ENCODE results near the gene STYXL1. TPM values are rescaled to one million over a fixed set of nuclear protein-coding genes. Genes with fewer than 3 reads are reported as not detected.
"Not testable (repeated sequence)": the region's sequence is repeated elsewhere in the genome, so short reads cannot be mapped to it uniquely, and the experiment has no call there.

The STYXL1 gene
- polyA plus RNA-seq, 2 donors, result 38.5 to 60.5 TPM

GRCh38 chr7:76020031-76020714 lies 27.6 kb downstream of the STYXL1 start:
- Histone ChIP-seq H3K4me3 (ENCODE audit: low read depth in 1 of 2, low read length in 2 of 2) (no peak overlapping the region), H3K9me3 (ENCODE audit: control insufficient read depth in 2 of 2, insufficient read depth in 1 of 2, low read depth in 1 of 2, low read length in 1 of 2) (no peaks in the 10 kb centered on the region), H3K4me1 (ENCODE audit: control insufficient read depth in 2 of 2, insufficient read depth in 2 of 2, low read length in 1 of 2) (no peaks in the 10 kb centered on the region), H3K27ac (ENCODE audit: low read depth in 2 of 2, low read length in 1 of 2) (peak overlapping the region in 1 of 2 donors; percentile 16), H3K27me3 (ENCODE audit: control insufficient read depth in 1 of 2, insufficient read depth in 2 of 2, low read length in 2 of 2) (no peaks in the 10 kb centered on the region), H3K36me3 (ENCODE audit: control insufficient read depth in 2 of 2, insufficient read depth in 2 of 2, low read length in 1 of 2) (peaks cover 0 to 3% of the 10 kb centered on the region in 2 donors)
- 41 to 43% methylated on average over 6 of the region's 6 CpGs for WGBS, 2 donors

DNA sequence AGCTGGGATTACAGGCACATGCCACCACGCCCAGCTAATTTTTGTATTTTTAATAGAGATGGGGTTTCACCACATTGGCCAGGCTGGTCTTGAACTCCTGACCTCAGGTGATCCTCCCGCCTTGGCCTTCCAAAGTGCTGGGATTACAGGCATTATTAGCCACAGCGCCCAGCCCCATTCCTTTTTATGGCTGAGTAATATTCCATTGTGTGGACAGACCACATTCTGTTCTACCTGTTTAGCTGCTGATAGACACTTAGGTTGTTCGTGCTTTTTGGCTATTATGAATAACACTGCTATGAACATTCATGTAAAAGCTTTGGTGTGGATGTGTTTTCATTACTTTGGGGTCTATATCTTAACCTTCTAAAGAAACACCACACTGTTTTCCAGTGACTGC lies 29.3 kb downstream of the STYXL1 start:
- H3K27me3 ChIP-seq (ENCODE audit: control insufficient read depth in 1 of 2, insufficient read depth in 2 of 2, low read length in 2 of 2); H3K36me3 ChIP-seq (ENCODE audit: control insufficient read depth in 2 of 2, insufficient read depth in 2 of 2, low read length in 1 of 2); H3K4me3 ChIP-seq (ENCODE audit: low read depth in 1 of 2, low read length in 2 of 2); H3K27ac ChIP-seq (ENCODE audit: low read depth in 2 of 2, low read length in 1 of 2); H3K9me3 ChIP-seq (ENCODE audit: control insufficient read depth in 2 of 2, insufficient read depth in 1 of 2, low read depth in 1 of 2, low read length in 1 of 2); H3K4me1 ChIP-seq (ENCODE audit: control insufficient read depth in 2 of 2, insufficient read depth in 2 of 2, low read length in 1 of 2): not testable (repeated sequence)
- 89 to 92% methylated on average over 4 of the region's 4 CpGs for WGBS, 2 donors

DNA sequence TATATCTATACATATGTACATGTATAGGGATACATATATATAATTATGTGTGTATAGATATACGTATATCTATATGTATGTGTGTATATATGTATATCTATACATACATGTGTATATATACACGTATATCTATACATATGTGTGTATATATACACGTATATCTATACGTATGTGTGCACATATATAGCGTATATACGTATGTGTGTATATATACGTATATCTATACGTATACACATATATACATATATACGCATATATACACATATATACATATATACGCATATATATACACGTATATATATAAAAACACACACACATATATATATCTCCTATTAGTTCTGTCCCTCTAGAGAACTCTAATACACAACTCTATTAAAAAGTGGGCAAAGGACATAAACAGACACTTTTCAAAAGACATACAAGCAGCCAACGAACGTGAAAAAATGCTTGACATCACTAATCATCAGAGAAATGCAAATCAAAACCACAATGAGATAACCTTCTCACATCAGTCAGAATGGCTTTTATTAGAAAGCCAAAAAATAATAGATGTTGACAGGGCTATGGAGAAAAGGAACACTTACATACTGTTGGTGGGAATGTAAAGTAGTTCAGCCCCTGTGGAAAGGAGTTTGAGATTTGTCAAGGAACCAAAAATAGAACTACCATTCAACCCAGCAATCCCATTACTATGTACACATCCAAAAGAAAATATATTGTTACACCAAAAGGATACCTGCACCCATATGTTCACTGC lies 31.4 kb downstream of the STYXL1 start:
- no peaks in the 10 kb centered on the region for H3K9me3 ChIP-seq (ENCODE audit: control insufficient read depth in 2 of 2, insufficient read depth in 1 of 2, low read depth in 1 of 2, low read length in 1 of 2)
- H3K27ac ChIP-seq (ENCODE audit: low read depth in 2 of 2, low read length in 1 of 2), result no peak overlapping the region
- 92 to 94% methylated on average over 13 of the region's 13 CpGs for WGBS, 2 donors
- no peaks in the 10 kb centered on the region for H3K4me1 ChIP-seq (ENCODE audit: control insufficient read depth in 2 of 2, insufficient read depth in 2 of 2, low read length in 1 of 2)
- no peaks in the 10 kb centered on the region for H3K27me3 ChIP-seq (ENCODE audit: control insufficient read depth in 1 of 2, insufficient read depth in 2 of 2, low read length in 2 of 2)
- no peak overlapping the region for H3K4me3 ChIP-seq (ENCODE audit: low read depth in 1 of 2, low read length in 2 of 2)
- H3K36me3 ChIP-seq (ENCODE audit: control insufficient read depth in 2 of 2, insufficient read depth in 2 of 2, low read length in 1 of 2), result peaks cover 0 to 5% of the 10 kb centered on the region in 2 donors

DNA sequence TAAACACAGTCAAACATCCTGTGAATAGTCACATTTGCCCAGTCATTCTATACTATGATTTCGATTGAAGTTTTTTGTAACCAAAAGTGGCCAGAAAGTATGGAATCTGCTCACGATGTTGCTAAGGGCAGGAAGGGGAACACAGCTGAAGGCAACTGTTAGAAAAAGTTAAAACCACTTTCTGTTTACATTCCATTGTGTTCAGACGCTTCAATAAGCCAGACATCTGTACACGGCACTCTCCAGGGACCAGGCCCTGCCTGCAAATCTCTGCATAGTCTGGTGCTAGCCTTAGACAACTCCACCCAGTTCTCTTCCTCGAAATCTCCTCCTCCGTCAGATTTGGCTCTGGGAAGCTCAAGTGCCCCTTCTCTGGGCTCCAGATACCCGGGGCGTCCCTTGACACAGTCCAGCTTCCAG lies 36.3 kb downstream of the STYXL1 start:
- 54 to 68% methylated on average over 8 of the region's 8 CpGs for WGBS, 2 donors
- Histone ChIP-seq H3K36me3 (ENCODE audit: control insufficient read depth in 2 of 2, insufficient read depth in 2 of 2, low read length in 1 of 2) (peaks cover 0 to 5% of the 10 kb centered on the region in 2 donors), H3K27me3 (ENCODE audit: control insufficient read depth in 1 of 2, insufficient read depth in 2 of 2, low read length in 2 of 2) (no peaks in the 10 kb centered on the region), H3K27ac (ENCODE audit: low read depth in 2 of 2, low read length in 1 of 2) (peak overlapping the region in 1 of 2 donors; percentile 50), H3K9me3 (ENCODE audit: control insufficient read depth in 2 of 2, insufficient read depth in 1 of 2, low read depth in 1 of 2, low read length in 1 of 2) (no peaks in the 10 kb centered on the region), H3K4me1 (ENCODE audit: control insufficient read depth in 2 of 2, insufficient read depth in 2 of 2, low read length in 1 of 2) (peaks cover 0 to 4% of the 10 kb centered on the region in 2 donors), H3K4me3 (ENCODE audit: low read depth in 1 of 2, low read length in 2 of 2) (no peak overlapping the region)

DNA sequence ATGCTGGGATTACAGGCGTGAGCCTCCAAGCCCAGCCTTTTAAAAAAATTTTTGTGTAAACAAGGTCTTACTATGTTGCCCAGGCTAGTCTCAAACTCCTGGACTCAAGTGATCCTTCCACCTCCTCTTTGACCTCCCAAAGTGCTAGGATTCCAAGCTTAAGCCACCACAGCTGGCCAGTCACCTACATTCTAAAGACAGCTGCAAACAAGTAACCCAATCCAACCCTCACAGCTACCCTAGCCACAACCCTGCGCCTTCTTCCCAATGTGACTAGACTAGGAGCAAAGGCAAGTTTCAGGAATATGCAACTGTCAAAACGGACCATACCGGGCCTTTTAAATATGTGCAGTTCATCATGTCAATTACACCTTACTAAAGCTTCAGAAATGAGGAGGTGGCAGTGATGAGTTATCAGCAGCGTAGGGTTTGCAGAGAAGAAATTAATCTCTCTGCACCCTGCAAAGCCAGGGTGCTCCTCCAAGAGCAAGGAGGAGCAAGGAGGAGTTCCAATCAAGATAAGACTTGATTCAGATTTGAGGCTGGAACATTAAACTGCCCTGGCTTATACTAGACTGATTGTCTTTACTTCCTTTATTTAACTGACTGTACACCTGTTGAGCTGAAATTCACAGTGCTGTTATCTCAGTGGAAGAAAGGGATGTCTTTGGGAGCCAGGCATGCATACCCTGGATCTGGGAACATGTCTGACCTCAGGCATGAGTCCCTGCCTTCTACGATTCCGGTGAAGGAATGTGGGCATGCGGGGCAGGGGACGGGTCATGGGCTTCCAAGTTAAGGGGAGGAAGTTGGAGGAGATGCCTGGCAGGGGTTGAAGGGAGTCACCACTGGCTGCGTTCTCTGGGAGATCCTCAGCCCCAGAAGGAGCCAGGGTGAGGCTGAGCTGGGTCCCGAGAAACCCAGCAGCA lies 37.9 kb downstream of the STYXL1 start:
- H3K9me3 ChIP-seq (ENCODE audit: control insufficient read depth in 2 of 2, insufficient read depth in 1 of 2, low read depth in 1 of 2, low read length in 1 of 2), result no peaks in the 10 kb centered on the region
- H3K4me1 ChIP-seq (ENCODE audit: control insufficient read depth in 2 of 2, insufficient read depth in 2 of 2, low read length in 1 of 2), result peaks cover 0 to 4% of the 10 kb centered on the region in 2 donors
- no peak overlapping the region for H3K27ac ChIP-seq (ENCODE audit: low read depth in 2 of 2, low read length in 1 of 2)
- 85 to 89% methylated on average over 11 of the region's 11 CpGs for WGBS, 2 donors
- H3K36me3 ChIP-seq (ENCODE audit: control insufficient read depth in 2 of 2, insufficient read depth in 2 of 2, low read length in 1 of 2), result peaks cover 0 to 10% of the 10 kb centered on the region in 2 donors
- H3K27me3 ChIP-seq (ENCODE audit: control insufficient read depth in 1 of 2, insufficient read depth in 2 of 2, low read length in 2 of 2), result no peaks in the 10 kb centered on the region
- no peak overlapping the region for H3K4me3 ChIP-seq (ENCODE audit: low read depth in 1 of 2, low read length in 2 of 2)

DNA sequence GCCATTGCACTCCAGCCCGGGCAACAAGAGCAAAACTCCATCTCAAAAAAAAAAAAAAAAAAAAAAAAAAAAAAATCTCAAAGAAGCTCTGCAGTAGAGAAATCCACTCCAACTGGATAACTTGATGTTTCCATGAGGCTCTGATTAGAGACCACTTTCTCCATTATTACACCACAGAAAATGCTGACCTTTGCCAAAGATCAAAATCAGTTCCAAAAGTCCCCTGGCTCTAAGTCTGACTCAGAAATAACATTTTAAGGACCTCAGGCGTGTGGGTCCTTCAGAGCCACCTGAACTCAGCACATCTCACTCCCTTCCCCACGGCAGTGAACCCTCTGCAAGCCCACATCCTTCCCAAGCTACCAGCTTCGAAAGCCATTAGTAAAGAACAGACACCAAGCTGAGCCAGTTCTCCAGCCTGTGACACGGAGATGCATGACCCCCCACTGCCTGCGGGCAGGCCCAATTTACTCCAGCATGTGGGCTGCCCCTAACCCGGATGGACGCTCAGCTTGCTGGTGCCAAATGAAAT lies 39.6 kb downstream of the STYXL1 start:
- Histone ChIP-seq H3K27ac (ENCODE audit: low read depth in 2 of 2, low read length in 1 of 2) (peak overlapping the region in 1 of 2 donors; percentile 8), H3K4me1 (ENCODE audit: control insufficient read depth in 2 of 2, insufficient read depth in 2 of 2, low read length in 1 of 2) (peaks cover 0 to 4% of the 10 kb centered on the region in 2 donors), H3K4me3 (ENCODE audit: low read depth in 1 of 2, low read length in 2 of 2) (no peak overlapping the region), H3K27me3 (ENCODE audit: control insufficient read depth in 1 of 2, insufficient read depth in 2 of 2, low read length in 2 of 2) (no peaks in the 10 kb centered on the region), H3K36me3 (ENCODE audit: control insufficient read depth in 2 of 2, insufficient read depth in 2 of 2, low read length in 1 of 2) (peaks cover 0 to 17% of the 10 kb centered on the region in 2 donors), H3K9me3 (ENCODE audit: control insufficient read depth in 2 of 2, insufficient read depth in 1 of 2, low read depth in 1 of 2, low read length in 1 of 2) (no peaks in the 10 kb centered on the region)
- 74 to 75% methylated on average over 8 of the region's 8 CpGs for WGBS, 2 donors

DNA sequence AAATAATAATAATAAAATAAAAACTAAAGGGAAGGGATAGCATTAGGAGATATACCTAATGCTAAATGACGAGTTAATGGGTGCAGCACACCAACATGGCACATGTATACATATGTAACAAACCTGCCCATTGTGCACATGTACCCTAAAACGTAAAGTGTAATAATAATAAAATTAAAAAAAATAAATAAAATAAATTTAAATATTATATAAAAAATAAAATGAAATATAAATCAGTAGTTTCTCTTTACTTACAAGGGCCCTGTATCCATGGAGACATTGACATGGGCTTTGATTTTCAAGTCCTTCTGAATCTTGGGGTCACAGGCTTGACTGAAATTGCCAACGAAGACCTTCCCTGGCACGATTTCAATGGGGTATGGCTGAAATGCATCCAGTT lies 42.8 kb downstream of the STYXL1 start:
- H3K4me3 ChIP-seq (ENCODE audit: low read depth in 1 of 2, low read length in 2 of 2); H3K27ac ChIP-seq (ENCODE audit: low read depth in 2 of 2, low read length in 1 of 2); H3K9me3 ChIP-seq (ENCODE audit: control insufficient read depth in 2 of 2, insufficient read depth in 1 of 2, low read depth in 1 of 2, low read length in 1 of 2); H3K27me3 ChIP-seq (ENCODE audit: control insufficient read depth in 1 of 2, insufficient read depth in 2 of 2, low read length in 2 of 2); H3K4me1 ChIP-seq (ENCODE audit: control insufficient read depth in 2 of 2, insufficient read depth in 2 of 2, low read length in 1 of 2): not testable (repeated sequence)
- 95% methylated on average over 4 of the region's 4 CpGs for WGBS, 2 donors
- H3K36me3 ChIP-seq (ENCODE audit: control insufficient read depth in 2 of 2, insufficient read depth in 2 of 2, low read length in 1 of 2), result peaks cover 0 to 28% of the 10 kb centered on the region in 2 donors

DNA sequence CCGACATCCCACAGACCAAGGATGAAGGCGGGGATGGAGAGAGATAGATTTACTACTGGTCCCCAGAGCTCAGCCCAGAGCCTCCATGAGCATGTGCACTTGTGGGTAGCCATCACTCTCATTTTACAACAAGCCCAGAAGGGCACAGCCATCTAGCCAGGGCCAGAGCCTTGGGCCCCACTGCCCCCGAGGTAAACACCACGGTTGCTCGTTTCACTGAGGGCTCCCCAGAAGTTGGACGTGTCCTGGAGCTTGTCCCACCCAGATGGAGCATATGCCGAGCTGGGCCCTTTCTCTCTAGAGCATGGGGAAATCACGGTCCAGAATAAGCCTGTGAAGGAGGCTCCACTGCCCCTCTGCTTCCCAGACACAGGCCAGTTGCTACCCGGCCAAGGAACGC lies 44.4 kb downstream of the STYXL1 start:
- Histone ChIP-seq H3K27me3 (ENCODE audit: control insufficient read depth in 1 of 2, insufficient read depth in 2 of 2, low read length in 2 of 2) (no peaks in the 10 kb centered on the region), H3K36me3 (ENCODE audit: control insufficient read depth in 2 of 2, insufficient read depth in 2 of 2, low read length in 1 of 2) (peaks cover 0 to 28% of the 10 kb centered on the region in 2 donors), H3K4me3 (ENCODE audit: low read depth in 1 of 2, low read length in 2 of 2) (no peak overlapping the region), H3K4me1 (ENCODE audit: control insufficient read depth in 2 of 2, insufficient read depth in 2 of 2, low read length in 1 of 2) (peaks cover 0 to 2% of the 10 kb centered on the region in 2 donors), H3K9me3 (ENCODE audit: control insufficient read depth in 2 of 2, insufficient read depth in 1 of 2, low read depth in 1 of 2, low read length in 1 of 2) (no peaks in the 10 kb centered on the region), H3K27ac (ENCODE audit: low read depth in 2 of 2, low read length in 1 of 2) (no peak overlapping the region)
- 92 to 96% methylated on average over 10 of the region's 10 CpGs for WGBS, 2 donors

DNA sequence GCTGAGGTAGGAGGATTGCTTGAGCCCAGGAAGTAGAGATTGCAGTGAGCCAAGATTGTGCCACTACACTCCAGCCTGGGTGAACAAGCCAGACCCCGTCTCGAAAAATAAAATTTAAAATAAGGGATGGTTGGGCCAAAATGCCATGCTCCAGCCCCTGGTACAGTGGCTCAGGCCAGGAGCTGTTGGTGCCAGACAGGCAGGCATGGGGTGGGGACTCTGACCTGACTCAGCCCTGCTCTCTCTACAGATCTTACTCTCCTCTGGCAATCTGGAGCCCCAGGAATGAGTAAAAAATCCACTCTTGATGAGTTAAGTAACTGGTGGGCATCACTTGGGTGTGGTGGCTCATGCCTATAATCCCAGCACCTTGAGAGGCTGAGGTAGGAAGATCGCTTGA lies 45.0 kb downstream of the STYXL1 start:
- 96 to 97% methylated on average over 3 of the region's 3 CpGs for whole genome bisulfite sequencing, 2 donors
- H3K9me3 ChIP-seq (ENCODE audit: control insufficient read depth in 2 of 2, insufficient read depth in 1 of 2, low read depth in 1 of 2, low read length in 1 of 2), result no peaks in the 10 kb centered on the region

More for the DNA sequence above, 45.0 kb downstream of the STYXL1 start:
- Histone ChIP-seq H3K4me3 (ENCODE audit: low read depth in 1 of 2, low read length in 2 of 2) (no peak overlapping the region), H3K27ac (ENCODE audit: low read depth in 2 of 2, low read length in 1 of 2) (no peak overlapping the region), H3K27me3 (ENCODE audit: control insufficient read depth in 1 of 2, insufficient read depth in 2 of 2, low read length in 2 of 2) (no peaks in the 10 kb centered on the region), H3K36me3 (ENCODE audit: control insufficient read depth in 2 of 2, insufficient read depth in 2 of 2, low read length in 1 of 2) (peaks cover 0 to 28% of the 10 kb centered on the region in 2 donors), H3K4me1 (ENCODE audit: control insufficient read depth in 2 of 2, insufficient read depth in 2 of 2, low read length in 1 of 2) (no peaks in the 10 kb centered on the region)
